ENCODE data around the gene COL6A2.

The COL6A2 gene

GRCh38 chr21:46156378-46156645 lies 58.4 kb downstream of the COL6A2 start:
- H4K20me1 ChIP-seq (ENCODE audit: control insufficient read depth, insufficient read depth, low read depth, low read length) = no peaks in the 10 kb centered on the region
- H3K4me3 ChIP-seq (ENCODE audit: low read length) = no peak overlapping the region
- no peaks in the 10 kb centered on the region for H3F3A ChIP-seq (ENCODE audit: control insufficient read depth, insufficient read depth)
- TF ChIP-seq CTCF (IDR thresholded peaks at IDR 0.05; ENCODE audit: low read depth, low read length, poor library complexity, severe bottlenecking) (no peak), EZH2phosphoT487 (IDR thresholded peaks at IDR 0.05; ENCODE audit: borderline replicate concordance, low read length) (no peak)
- no peaks in the 10 kb centered on the region; the same call in 1 of the 2 replicates for H3K36me3 ChIP-seq (ENCODE audit: control insufficient read depth, low read length)
- H3K9me2 ChIP-seq (replicated peaks; ENCODE audit: control insufficient read depth, low read length) = no peaks in the 10 kb centered on the region
- H3K27me3 ChIP-seq (ENCODE audit: control insufficient read depth, low read length) = no peaks in the 10 kb centered on the region
- no peak overlapping the region for H3K27ac ChIP-seq (ENCODE audit: low read depth, low read length)
- H3K9me3 ChIP-seq (ENCODE audit: control insufficient read depth, insufficient read depth, low read length) = peaks cover 1% of the 10 kb centered on the region; the same call in 1 of the 2 replicates
- no peaks in the 10 kb centered on the region; the same call in 1 of the 2 replicates for H3K4me1 ChIP-seq (ENCODE audit: control insufficient read depth, low read length)
- H3K4me2 ChIP-seq (ENCODE audit: low read length) = no peak overlapping the region
- H3K79me2 ChIP-seq (ENCODE audit: control insufficient read depth, low read length) = no peaks in the 10 kb centered on the region

GRCh38 chr21:46156678-46157077 lies 58.8 kb downstream of the COL6A2 start:
- H3K4me3 ChIP-seq (ENCODE audit: low read length) = no peak overlapping the region
- no peak for TF ChIP-seq EZH2phosphoT487 (IDR thresholded peaks at IDR 0.05; ENCODE audit: borderline replicate concordance, low read length)
- TF ChIP-seq CTCF (IDR thresholded peaks at IDR 0.05; ENCODE audit: low read depth, low read length, poor library complexity, severe bottlenecking) = no peak

GRCh38 chr21:46157396-46157986 lies 59.6 kb downstream of the COL6A2 start:
- H3K4me2 ChIP-seq (ENCODE audit: low read length) = no peak overlapping the region
- no peaks in the 10 kb centered on the region for H3K79me2 ChIP-seq (ENCODE audit: control insufficient read depth, low read length)
- H3K27me3 ChIP-seq (ENCODE audit: control insufficient read depth, low read length) = no peaks in the 10 kb centered on the region
- peaks cover 3% of the 10 kb centered on the region; the same call in 1 of the 2 replicates for H3K9me3 ChIP-seq (ENCODE audit: control insufficient read depth, insufficient read depth, low read length)
- H3K27ac ChIP-seq (ENCODE audit: low read depth, low read length) = no peak overlapping the region
- H3K9me2 ChIP-seq (replicated peaks; ENCODE audit: control insufficient read depth, low read length) = no peaks in the 10 kb centered on the region
- H3K36me3 ChIP-seq (ENCODE audit: control insufficient read depth, low read length) = no peaks in the 10 kb centered on the region; the same call in 1 of the 2 replicates
- no peaks in the 10 kb centered on the region for H4K20me1 ChIP-seq (ENCODE audit: control insufficient read depth, insufficient read depth, low read depth, low read length)
- H3F3A ChIP-seq (ENCODE audit: control insufficient read depth, insufficient read depth) = no peaks in the 10 kb centered on the region
- H3K4me1 ChIP-seq (ENCODE audit: control insufficient read depth, low read length) = no peaks in the 10 kb centered on the region; the same call in 1 of the 2 replicates
- TF ChIP-seq CTCF (IDR thresholded peaks at IDR 0.05; ENCODE audit: low read depth, low read length, poor library complexity, severe bottlenecking) (no peak), EZH2phosphoT487 (IDR thresholded peaks at IDR 0.05; ENCODE audit: borderline replicate concordance, low read length) (no peak)
- H3K4me3 ChIP-seq (ENCODE audit: low read length) = no peak overlapping the region

More at GRCh38 chr21:46156678-46157077, 58.8 kb downstream of the COL6A2 start:
- Histone ChIP-seq H3F3A (ENCODE audit: control insufficient read depth, insufficient read depth) (no peaks in the 10 kb centered on the region), H4K20me1 (ENCODE audit: control insufficient read depth, insufficient read depth, low read depth, low read length) (no peaks in the 10 kb centered on the region), H3K79me2 (ENCODE audit: control insufficient read depth, low read length) (no peaks in the 10 kb centered on the region), H3K9me3 (ENCODE audit: control insufficient read depth, insufficient read depth, low read length) (peaks cover 3% of the 10 kb centered on the region; the same call in 1 of the 2 replicates), H3K9me2 (replicated peaks; ENCODE audit: control insufficient read depth, low read length) (no peaks in the 10 kb centered on the region), H3K27me3 (ENCODE audit: control insufficient read depth, low read length) (no peaks in the 10 kb centered on the region), H3K4me1 (ENCODE audit: control insufficient read depth, low read length) (no peaks in the 10 kb centered on the region; the same call in 1 of the 2 replicates), H3K36me3 (ENCODE audit: control insufficient read depth, low read length) (no peaks in the 10 kb centered on the region; the same call in 1 of the 2 replicates), H3K27ac (ENCODE audit: low read depth, low read length) (no peak overlapping the region), H3K4me2 (ENCODE audit: low read length) (no peak overlapping the region)

All from DOHH2 (cell line).